Uterus (tissue), 4 donors: Measurements from ENCODE around the gene NCAPD2. TPM values are rescaled to one million over a fixed set of nuclear protein-coding genes. Genes with fewer than 3 reads are reported as not detected.

ENCODE experiments used
- DNase-seq, 2 donors: peaks; one replicate each; pipeline ENCODE4 v3.0.0-alpha.2; 2019 to 2020
- H3K27ac ChIP-seq, 2 donors: fragments of 200-600 bp; sonication (generic); 1 replicate in 1 of 2; 2 replicates in 1 of 2; pipeline ENCODE4 v1.5.1; 2016 to 2018
- H3K27me3 ChIP-seq, 2 donors: fragments of 200-600 bp; sonication (generic); one replicate each; pipeline ENCODE4 v1.5.1; 2018 to 2019; ENCODE audit warnings: control low read depth in 1 of 2
- H3K36me3 ChIP-seq, 2 donors: fragments of 200-600 bp; sonication (generic); one replicate each; pipeline ENCODE4 v1.5.1; 2019; ENCODE audit warnings: control low read depth in 1 of 2
- H3K4me1 ChIP-seq, 2 donors: fragments of 200-600 bp; sonication (generic); one replicate each; pipeline ENCODE4 v1.5.1; 2018 to 2019; ENCODE audit warnings: control low read depth in 1 of 2
- H3K4me3 ChIP-seq, 2 donors: fragments of 200-600 bp; sonication (generic); 1 replicate in 1 of 2; 2 replicates in 1 of 2; pipeline ENCODE4 v1.5.1; 2018 to 2019; ENCODE audit warnings: mild to moderate bottlenecking in 1 of 2
- H3K9me3 ChIP-seq, 2 donors: fragments of 200-600 bp; sonication (generic); one replicate each; pipeline ENCODE4 v1.5.1; 2019; ENCODE audit warnings: control low read depth in 1 of 2
- POLR2A ChIP-seq, 2 donors: fragments of 450-650 bp; IDR thresholded peaks; one replicate each; pipeline ENCODE4 v1.6.1; 2016; ENCODE audit warnings: antibody characterized with exemption in 2 of 2, mild to moderate bottlenecking in 1 of 2, moderate library complexity in 1 of 2
- intact Hi-C: fragments of 100-400 bp; cut with DNase I; formaldehyde crosslinking; loops from one replicate; pipeline ENCODE4 v1.15.1; 2023; ENCODE audit warnings: low total_unique reads
- total RNA-seq, 4 donors: library from RNA; depleted of rRNA in 3 of 4; stranded (reverse); fragments of >200 nt in 3 of 4; gene quantifications; one replicate each; pipeline versions ENCODE4 v1.1.0 to v1.2.4, GENCODE V29; 2014 to 2023
- TF ChIP-seq, protein P1 (sequence below), 4 experiments: fragments of 200-600 bp in 2 of 4; fragments of 450-650 bp in 2 of 4; sonication (generic) in 2 of 4; IDR thresholded peaks; one replicate each; pipeline ENCODE4 v1.5.1; 2016 to 2019; ENCODE audit warnings: antibody characterized with exemption in 4 of 4, mild to moderate bottlenecking in 2 of 4, moderate library complexity in 1 of 4
- donor health status: DM: yes; HTN: yes; CAD: no.

NCAPD2 gene
- total RNA-seq, 4 donors from 2014 or later: 2.8 to 145 (median 19.3) TPM

GRCh38 chr12:6508087-6508486 lies 14.2 kb downstream of the NCAPD2 start:
- no peak for TF ChIP-seq POLR2A (IDR thresholded peaks at IDR 0.05)
- TF ChIP-seq, protein P1, sequence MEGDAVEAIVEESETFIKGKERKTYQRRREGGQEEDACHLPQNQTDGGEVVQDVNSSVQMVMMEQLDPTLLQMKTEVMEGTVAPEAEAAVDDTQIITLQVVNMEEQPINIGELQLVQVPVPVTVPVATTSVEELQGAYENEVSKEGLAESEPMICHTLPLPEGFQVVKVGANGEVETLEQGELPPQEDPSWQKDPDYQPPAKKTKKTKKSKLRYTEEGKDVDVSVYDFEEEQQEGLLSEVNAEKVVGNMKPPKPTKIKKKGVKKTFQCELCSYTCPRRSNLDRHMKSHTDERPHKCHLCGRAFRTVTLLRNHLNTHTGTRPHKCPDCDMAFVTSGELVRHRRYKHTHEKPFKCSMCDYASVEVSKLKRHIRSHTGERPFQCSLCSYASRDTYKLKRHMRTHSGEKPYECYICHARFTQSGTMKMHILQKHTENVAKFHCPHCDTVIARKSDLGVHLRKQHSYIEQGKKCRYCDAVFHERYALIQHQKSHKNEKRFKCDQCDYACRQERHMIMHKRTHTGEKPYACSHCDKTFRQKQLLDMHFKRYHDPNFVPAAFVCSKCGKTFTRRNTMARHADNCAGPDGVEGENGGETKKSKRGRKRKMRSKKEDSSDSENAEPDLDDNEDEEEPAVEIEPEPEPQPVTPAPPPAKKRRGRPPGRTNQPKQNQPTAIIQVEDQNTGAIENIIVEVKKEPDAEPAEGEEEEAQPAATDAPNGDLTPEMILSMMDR (IDR thresholded peaks at IDR 0.05): no peak
- Histone ChIP-seq H3K4me1 (no peaks in the 10 kb centered on the region), H3K4me3 (no peak overlapping the region), H3K9me3 (no peaks in the 10 kb centered on the region), H3K27ac (peak overlapping the region; percentile 23 to 60), H3K27me3 (no peaks in the 10 kb centered on the region), H3K36me3 (no peaks in the 10 kb centered on the region)
- DNase-seq: no peak
- intact Hi-C loops: no loop called here

DNA sequence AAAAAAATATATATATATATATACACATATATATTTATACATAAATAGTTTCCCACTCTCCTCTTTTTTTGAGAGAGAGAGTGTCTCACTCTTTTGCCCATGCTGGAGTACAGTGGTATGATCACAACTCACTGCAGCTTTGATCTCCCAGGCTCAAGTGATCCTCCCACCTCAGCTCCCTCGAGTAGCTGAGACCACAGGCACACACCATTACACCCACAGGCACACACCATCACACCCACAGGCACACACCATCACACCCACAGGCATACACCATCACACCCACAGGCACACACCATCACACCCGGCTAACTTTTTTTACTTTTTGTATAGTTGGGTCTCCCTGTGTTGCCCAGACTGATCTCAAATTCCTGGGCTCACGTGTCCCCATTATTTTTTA lies 26.3 kb downstream of the NCAPD2 start:
- no peak overlapping the region for H3K4me3 ChIP-seq
- H3K27ac ChIP-seq: no peak overlapping the region
- intact Hi-C loops: no loop called here
- no peaks in the 10 kb centered on the region for H3K27me3 ChIP-seq
- H3K9me3 ChIP-seq: no peaks in the 10 kb centered on the region
- DNase-seq: no peak
- H3K36me3 ChIP-seq: no peaks in the 10 kb centered on the region
- no peaks in the 10 kb centered on the region for H3K4me1 ChIP-seq
- TF ChIP-seq POLR2A (IDR thresholded peaks at IDR 0.05): no peak
- TF ChIP-seq, protein P1 (IDR thresholded peaks at IDR 0.05): no peak

- Histone ChIP-seq H3K36me3 (no peaks in the 10 kb centered on the region), H3K4me3 (no peak overlapping the region), H3K4me1 (no peaks in the 10 kb centered on the region), H3K9me3 (no peaks in the 10 kb centered on the region), H3K27me3 (no peaks in the 10 kb centered on the region), H3K27ac (no peak overlapping the region)
- TF ChIP-seq, protein P1 (IDR thresholded peaks at IDR 0.05): no peak
- no peak for TF ChIP-seq POLR2A (IDR thresholded peaks at IDR 0.05)
- intact Hi-C loops: no loop called here
- no peak for DNase-seq
Observed at GRCh38 chr12:6522193-6522592, 28.3 kb downstream of the NCAPD2 start.

DNA sequence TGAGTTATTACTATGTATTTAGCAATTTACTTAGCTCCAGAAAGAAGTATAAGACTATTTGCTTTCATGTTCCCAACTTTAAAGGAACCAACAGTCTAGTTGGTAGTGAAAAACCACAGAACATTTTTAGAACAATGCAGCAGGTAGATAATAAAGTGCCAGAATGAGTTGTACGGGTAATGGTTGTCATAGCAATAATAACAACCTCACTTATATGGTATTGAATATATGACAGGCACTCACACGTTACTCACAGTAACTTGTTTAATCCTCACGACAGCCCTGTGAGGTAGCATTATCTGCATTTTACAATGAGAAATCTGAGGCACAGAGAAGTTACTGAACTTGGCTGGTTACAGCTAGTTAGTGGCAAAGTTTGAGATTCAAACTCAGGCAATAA lies 29.8 kb downstream of the NCAPD2 start:
- H3K4me1 ChIP-seq: no peaks in the 10 kb centered on the region
- H3K27me3 ChIP-seq: no peaks in the 10 kb centered on the region
- TF ChIP-seq, protein P1 (IDR thresholded peaks at IDR 0.05): no peak
- no peak for TF ChIP-seq POLR2A (IDR thresholded peaks at IDR 0.05)
- DNase-seq: no peak
- H3K27ac ChIP-seq: no peak overlapping the region
- intact Hi-C loops: no loop called here
- no peak overlapping the region for H3K4me3 ChIP-seq
- no peaks in the 10 kb centered on the region for H3K9me3 ChIP-seq
- H3K36me3 ChIP-seq: no peaks in the 10 kb centered on the region

GRCh38 chr12:6524648-6525047 lies 30.7 kb downstream of the NCAPD2 start:
- DNase-seq: no peak
- H3K4me3 ChIP-seq: no peak overlapping the region
- no peaks in the 10 kb centered on the region for H3K4me1 ChIP-seq
- TF ChIP-seq, protein P1 (IDR thresholded peaks at IDR 0.05): no peak
- no peak for TF ChIP-seq POLR2A (IDR thresholded peaks at IDR 0.05)
- intact Hi-C loops: no loop called here
- no peaks in the 10 kb centered on the region for H3K27me3 ChIP-seq
- H3K36me3 ChIP-seq: no peaks in the 10 kb centered on the region
- H3K9me3 ChIP-seq: no peaks in the 10 kb centered on the region
- H3K27ac ChIP-seq: no peak overlapping the region
